A204.1 (cell line): Measurements from ENCODE around the gene ANK3.

ENCODE experiments used
- FAIRE-seq: peaks from 2 replicates; lab custom pipeline; 2012; peaks lifted over from hg19 to GRCh38; lab: Jason Lieb, UNC

Gene ANK3

DNA sequence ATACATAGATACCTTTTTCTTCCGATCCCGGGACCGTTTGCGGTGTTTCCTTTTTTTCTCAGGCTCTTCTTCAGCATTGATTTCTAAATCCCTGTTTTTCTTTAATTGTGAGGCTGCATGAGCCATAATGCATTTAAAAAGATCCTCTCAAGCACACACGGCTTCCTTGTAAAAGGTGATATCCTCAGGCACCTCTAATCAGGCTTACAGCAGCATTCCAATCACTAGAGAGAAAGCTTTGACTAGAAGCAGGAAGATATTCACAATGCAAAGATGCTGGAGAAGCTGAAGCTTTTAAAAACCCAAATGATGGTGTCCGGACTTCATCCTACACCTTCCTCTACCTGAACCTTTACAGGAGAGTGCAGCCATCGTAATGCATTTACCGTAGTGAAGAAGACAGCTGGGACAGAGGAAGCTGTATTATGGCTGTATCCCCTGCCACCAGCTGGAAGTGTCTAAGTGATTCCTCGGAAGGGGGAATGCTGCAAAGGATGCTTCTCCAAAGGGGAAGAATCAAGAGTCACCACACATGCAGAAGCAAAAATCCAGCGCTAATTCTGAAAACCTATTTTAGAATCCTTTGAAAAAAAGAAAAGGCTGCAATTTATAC is at the start of gene ANK3:
Gene ANK3 (minus strand): TSS at position 463 of the 613 bp plus-strand sequence. CDS start 337 bp downstream, at position 126.
- FAIRE-seq = no peak

DNA sequence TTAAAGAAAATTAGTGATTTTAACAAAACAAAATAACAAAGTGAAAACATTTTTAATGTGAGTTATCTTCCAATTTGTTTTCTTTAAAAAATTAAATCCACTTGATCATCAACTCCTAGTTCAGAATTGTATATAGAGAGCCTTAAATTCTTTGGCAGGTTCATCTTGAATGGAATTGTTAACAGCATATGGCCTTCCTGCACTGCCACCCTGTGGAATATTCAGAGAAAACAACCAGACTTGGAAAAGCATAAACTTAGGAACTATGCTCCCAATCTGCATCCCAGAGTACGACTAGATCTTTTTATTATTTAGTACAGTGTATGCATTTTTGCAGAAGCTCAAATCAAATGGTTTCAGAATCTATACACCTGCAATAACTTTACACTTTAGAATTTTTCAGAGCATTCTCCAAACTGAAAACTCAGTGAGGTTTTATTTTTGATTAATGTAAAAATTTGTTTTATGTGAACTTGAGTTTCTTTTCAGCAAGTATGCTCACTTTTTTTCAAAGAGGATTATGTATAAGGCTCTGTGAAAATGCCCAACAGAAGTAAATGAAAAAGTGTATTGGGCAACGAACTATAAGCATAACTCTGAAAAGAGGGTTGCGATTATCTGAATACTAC is 44.9 kb upstream of the ANK3 start:
- peak; percentile 96 for FAIRE-seq

DNA sequence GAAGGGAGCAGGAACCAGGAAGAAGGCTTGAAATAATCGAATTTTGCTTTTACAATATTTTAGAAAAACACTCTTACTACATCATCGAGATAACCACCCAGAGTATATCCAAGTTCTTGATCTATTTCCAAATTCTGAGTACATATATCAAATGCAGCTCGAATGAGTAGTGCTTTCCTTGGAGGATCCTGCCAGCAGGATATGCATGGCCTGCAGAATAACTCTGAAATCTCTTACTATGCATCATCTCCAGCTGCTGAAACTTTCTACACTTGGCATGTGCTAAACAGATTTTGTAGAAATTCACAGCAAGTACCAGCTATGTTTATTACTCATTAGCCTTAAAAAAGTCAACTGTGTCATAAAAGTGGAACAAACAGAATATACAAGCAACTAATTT is 44.0 kb upstream of the ANK3 start:
- no peak for FAIRE-seq

DNA sequence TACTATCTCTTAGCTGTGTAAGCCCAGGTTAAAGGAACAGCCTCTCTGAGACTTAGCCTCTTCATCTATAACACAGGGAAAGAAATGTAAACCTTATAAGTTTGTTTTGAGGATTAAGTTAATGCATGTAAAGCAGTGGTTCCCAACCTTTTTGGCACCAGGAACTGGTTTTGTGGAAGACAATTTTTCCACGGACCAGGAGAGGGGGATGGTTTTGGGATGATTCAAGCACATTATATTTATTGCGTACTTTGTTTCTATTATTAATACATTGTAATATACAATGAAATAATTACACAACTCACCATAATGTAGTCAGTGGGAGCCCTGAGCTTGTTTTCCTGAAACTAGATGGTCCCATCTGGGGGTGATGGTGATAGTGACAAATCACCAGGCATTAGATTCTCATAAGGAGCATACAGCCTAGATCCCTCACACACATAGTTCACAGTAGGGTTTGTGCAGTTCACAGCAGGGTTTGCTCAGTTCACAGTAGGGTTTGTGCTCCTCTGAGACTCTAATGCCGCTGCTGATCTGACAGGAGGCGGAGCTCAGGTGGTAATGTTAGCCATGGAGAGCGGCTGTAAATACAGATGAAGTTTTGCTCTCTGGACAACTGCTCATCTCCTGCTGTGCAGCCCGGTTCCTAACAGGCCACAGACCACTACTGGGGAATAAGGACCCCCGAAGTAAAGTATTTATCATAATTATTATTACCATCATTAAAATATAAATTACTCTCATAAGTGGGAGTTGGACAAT is 41.3 kb upstream of the ANK3 start:
- FAIRE-seq = no peak

DNA sequence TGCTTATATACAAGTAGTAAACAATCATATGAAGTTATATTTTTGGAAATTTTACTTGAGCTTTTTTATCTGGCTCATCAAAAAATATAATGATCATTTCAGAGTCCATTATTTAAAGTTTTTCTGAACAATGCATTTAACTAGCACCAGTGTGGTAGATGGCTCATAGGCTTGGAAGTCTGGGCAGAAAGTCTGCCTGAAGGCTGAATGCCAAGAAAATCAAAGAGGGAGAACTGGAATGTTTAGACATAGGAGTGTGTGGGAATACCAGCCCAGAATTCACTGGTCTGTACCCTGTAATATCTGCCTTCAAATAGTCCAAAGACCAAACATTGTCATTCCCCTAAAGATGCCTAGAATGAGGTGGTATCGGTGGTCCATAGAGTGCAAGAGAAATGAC is 40.3 kb upstream of the ANK3 start:
- FAIRE-seq = no peak

DNA sequence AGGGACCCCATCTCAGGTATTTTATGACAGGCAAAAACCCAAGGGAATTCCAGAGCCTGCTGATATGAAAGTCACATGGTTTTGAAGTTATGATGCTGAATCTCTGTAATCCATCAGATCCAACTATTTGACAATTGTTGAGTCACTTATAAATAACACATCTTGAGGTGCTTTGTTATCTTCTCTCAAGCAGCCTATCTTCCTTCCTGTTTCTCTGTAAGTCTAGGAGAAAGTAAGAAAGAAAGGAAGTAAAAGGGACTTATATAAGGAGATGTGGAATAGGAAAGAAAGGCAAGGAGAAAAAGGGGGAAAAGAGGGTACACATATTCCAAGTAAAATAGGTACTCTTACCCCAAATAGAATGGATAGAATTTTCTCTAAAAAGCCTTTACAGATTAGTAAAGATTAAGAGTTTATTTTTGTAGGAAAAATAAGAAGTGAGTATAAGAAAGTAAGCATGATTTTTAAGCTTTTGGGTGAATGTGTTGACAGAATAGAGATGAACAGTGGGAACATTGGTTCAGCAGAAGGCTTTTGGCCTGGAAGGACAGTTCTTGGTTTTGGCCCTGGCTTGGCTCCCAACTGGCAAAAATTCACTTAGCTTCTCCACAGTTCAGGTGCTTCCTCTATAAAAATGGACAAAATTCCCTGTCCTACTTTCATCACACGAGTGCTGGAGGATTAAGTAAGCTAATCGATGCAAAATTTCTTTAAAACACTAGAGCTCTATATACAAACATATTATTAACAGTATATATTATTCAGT is 39.6 kb upstream of the ANK3 start:
- FAIRE-seq = no peak

DNA sequence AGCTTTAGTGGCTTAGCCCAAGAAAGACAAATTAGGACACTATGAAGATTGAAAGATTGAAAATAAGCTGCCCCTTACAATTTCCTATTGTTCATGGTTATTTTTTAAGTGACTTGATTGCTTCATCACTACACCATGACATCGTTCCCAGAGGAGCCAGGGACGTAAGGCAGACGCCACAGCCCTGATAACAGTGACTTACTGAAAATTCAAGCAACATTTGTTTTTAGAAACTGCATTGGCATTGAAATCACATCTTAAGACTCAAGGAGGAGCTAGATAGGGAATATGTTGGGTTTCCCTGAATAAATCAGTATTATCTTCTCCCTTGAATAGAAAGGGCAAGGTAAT is 38.7 kb upstream of the ANK3 start:
- FAIRE-seq = no peak

DNA sequence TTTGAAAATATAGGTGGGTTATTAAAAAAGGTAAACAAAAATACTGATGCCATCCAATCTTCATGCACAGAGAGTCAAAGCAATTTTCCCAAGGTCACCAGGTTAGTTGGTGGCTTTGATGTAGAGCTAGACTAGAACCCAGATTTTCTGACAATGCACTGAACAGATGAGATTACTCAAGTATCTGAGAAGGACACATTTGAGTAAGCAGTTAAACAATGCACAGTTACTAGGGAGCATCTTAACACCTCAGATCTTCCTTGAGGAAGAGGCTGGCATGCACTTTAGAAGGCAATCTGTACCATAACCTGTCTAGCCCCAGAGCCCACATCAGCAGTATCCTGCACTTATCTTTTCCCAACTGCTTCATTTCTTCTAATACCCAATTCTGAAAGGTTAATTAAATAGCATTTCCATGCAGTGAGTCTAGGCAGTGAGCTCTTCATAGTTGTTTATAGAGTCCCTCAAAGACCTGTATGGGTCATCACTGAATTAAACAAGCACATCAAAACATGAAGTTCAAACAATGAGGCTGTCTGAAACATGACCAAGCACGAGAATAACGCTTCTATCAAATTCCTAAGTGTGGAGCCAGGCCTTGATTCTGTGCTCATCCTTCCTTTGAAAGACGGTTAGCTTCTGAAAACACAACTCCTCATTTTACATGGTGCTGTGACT is 38.2 kb upstream of the ANK3 start:
- no peak for FAIRE-seq

DNA sequence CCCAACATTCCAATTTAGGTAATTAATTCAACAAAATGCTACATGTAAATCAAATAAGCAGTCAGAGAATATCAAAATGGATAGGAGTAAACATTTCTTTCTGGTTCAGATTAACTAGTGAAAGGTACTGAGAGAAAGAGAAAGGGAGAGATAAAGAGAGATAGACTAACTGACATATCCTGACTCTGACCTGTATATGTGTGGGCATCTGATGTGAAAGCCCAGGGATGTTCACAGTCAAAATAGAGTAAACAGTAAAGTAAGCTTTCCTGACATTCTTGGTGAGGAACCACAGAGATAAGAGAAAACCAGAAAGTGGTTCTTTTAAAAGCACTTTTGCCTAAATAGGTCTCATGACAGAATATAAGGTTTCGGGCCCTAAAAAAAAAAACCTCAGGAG is 37.5 kb upstream of the ANK3 start:
- no peak for FAIRE-seq

DNA sequence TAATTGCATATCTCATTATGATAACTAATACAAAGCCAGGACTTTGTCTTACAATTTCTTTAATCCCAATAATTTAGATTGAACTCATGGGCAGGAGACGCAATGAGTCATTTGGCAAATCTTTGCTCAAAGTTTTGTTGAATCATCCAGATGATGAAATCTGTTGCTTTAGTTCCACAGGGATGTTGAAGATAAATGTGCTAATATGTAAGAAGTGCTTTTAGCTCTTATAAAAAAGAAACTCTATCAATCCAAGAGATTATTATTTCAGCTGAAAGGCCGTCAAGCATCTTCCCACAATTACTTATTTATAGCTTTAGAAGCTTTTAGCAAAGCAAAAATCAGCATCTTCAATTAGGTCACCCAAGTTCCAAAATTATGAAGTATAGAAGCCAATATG is 36.8 kb upstream of the ANK3 start:
- no peak for FAIRE-seq

DNA sequence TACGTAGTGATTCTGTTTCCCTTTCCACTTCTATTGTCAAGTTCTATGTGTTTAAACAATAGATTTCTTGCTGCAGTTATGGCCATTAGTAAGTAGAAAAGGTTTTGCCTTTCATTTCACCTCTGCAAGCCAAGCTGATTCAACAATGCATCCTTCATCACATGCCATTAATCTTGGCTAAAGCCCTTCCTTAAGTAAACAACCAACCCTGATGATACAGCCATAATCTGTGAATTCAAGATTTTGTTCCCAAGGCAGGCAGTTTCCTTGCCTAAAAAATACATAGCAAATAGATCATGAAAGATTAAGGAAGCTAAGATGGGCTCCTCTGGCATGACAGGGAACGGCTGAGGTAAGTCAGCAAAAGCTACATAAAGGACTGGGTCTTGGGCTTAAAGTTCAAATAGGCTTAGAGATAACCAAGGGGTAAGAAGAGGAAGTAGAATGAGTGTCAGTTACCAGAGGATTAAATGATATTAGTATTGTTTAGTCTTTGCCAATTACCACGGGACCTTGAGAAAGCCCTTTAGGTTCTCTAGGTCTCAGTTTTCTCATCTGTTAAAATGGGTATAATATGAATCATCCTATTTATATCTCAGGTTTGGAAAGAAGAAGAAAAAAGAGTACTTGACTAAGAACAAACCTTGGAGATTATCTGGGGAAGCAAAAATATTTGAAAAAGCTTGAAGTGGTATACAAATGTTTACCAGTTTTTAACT is 35.9 kb upstream of the ANK3 start:
- no peak for FAIRE-seq

DNA sequence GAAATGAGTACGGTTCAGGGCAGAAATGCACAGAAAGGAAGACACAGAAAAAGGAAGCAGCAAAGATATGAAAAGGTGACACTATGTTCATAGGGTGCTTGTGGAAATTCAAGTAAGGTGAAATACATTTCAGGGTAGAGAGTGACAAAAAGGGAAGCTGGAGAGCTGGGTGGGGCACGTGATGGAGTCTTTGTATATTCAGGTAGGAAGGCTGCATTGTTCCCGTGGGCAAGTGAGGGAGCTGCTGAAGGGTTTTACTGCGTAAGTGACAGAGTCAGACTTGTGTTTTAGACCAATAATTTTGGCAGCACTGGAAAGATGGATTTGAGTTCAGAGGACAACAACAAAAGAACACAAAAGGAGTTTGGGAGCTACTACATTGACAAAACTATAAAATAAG is 35.3 kb upstream of the ANK3 start:
- no peak for FAIRE-seq

DNA sequence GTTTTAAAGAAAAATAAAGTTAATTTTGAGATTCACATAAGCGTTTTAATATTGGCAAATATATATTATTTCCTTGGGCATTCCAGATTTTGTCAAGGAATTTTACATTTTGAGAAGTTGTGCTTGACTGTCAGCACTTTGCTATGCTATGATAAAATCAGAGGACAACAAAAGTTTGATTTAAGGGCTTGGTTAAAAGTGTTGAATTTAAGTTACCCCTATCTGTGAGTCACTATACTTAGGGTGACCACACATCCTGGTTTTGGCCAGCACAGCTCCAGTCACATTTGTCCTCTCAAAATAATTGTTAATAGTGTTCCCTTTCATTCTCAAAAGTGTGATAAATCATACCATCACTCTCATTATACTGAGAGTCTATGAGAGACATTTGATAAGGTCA is 34.2 kb upstream of the ANK3 start:
- no peak for FAIRE-seq

DNA sequence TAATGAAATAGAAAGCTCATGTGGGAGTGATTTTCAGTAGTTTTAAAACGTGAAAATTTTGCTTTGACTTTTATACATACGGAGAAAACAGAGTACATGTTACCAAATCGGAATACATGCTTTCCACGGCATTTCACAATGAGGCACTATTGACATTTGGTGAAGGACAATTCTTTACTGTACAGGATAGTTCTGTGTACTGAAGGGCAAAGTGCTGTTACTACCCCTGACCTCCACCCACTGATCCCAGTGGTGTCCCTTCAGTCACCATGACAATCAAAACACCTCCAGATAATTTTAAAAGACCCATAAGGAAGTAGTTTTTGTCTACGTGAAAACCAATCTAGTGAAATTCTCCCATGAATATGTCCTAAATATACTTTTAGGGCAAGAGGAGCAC is 33.1 kb upstream of the ANK3 start:
- no peak for FAIRE-seq

DNA sequence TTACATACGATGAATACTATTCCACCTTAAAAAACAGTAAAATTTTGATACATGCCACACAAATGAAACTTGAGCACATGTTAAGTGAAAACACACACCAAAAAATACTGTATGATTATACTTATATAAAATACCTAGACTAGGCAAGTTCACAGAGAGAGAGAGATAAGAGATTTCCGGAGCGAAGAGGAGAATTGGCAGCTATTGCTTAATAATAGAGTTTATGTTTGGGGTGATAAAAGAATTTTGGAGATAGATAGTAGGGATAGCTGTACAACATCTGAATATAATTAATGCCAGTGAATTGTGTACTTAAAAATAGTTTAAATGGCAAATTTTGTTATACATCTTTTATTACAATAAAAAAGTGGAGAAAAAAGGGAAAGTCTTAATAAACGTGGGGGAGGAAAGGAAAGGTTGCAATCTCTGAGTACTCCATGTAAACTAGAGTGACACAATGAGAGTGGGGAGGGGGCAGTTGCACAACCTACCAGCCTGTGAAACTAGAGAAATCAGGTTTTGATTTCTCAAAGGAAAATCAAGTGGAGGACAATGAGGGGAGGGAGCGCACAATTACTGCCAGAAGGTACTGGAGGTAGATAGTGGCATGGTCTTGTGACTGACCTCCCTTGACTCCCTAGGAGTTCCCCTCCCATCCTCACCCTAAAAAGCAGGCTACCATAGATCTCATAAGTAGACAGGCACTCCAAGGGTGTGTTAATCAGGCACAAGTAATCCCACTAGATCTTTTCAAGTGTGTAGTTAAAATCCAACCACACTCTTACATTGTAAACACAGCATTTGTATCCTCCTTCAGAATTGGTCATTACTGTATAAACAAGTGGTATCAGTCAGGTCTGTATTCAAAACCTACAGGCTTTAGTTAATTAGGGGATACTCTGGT is 31.6 kb upstream of the ANK3 start:
- FAIRE-seq = no peak

DNA sequence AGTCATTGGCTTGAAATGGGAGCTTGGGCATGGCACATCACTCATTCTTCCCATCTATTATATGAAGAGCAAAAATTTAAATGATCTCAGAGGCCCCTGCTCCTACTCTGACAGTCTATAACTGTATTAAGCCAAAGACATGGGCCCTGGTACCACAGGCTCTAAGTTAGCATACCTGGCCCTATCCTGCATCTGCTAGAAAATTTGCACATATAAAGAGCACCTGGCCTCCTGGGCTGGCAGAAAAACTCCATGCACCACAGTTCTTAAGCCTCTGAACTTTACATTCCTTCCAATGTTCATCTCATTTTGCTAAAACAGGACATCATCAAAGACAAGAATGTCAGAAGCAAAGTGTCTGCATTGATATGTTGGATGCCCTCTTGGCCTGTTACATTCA is 29.6 kb upstream of the ANK3 start:
- FAIRE-seq = no peak

DNA sequence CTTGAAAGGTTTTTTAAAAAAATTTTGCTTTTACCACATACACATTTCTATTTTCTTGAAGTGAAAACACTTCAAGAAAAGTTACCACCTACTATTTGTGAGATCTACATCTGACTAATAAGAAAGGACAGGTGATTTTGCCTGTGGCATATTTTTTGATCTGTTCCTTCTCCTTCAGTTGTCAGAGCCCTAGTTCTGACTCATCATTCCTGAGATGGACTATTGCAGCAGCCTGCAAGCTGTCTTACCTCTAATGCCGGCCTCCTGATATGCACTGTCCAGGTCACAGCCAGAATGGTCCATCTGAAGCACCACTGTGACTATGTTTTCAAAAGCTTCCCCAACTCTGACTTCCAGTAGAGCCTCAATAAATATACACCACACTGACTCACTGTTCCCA is 28.2 kb upstream of the ANK3 start:
- FAIRE-seq = no peak

DNA sequence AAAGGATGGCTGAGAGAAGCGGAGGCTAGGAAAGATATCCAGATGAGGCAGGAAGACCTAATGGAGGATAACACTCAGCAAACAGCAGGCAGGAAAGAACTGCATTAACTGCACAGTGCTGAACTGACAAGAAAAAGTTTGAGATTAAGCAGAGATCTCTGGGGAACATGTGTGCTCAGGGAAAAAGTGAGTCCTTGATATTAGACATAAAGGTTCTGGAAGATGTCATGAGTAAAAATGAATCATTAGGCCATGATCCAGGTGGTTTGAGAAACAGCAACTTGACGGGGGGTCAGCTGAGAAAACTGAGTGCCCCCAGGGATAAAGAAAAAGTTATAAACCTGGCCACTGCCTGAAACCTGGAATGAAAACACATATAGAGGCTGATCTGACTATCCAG is 27.3 kb upstream of the ANK3 start:
- FAIRE-seq = no peak

DNA sequence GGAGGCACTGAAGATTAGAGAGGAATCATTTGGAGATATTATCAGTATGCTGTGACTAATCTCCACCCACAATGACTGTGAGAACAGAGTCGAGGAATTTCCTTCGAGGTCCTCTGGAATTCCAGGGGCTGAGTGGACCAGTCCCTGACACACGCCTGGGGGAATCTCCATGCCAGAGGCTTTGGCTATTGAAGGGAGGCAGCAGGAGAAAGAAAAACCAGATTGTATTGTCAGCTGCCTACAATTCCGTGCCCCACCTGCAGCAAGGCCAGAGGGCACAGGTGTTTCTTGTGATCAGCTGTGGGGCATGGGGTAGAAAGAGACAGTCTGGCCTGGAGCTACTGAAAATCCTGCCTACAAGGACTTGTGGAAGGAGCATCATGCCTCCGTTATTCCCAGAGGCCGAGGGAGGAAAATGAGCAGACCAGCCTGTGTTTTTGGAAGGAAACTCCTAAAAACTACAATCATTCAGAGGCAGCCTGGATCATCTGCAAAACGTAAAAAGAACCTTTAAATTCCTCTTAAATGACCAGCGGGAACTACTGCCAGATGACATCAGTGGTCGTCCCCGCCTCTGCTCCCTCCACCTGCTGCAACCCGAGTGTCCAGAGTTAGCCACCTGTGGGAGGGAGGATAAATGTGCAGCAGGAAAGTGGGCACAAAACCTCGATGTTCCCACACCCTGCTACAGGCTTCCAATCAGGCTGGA is 25.4 kb upstream of the ANK3 start:
- no peak for FAIRE-seq

DNA sequence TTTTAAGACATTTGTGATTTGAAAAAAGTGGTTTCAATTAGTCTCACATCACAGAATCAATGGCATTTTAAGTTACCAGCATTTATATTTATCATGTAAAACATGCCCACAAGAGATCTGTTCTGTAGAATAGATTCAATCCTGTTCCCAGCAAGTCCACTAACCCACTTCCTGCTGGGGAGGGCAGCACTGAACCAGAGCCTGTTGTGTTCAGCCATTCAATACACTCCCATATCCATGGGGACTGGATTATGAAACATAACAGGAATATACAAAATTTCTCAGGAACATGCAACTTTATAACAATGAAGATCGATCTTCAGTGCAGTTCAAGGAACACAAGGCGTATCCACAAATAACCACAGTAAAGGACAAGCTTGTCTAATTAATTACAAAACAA is 24.4 kb upstream of the ANK3 start:
- no peak for FAIRE-seq
